Measurements from ENCODE around the gene TMEM255B.

The TMEM255B gene

DNA sequence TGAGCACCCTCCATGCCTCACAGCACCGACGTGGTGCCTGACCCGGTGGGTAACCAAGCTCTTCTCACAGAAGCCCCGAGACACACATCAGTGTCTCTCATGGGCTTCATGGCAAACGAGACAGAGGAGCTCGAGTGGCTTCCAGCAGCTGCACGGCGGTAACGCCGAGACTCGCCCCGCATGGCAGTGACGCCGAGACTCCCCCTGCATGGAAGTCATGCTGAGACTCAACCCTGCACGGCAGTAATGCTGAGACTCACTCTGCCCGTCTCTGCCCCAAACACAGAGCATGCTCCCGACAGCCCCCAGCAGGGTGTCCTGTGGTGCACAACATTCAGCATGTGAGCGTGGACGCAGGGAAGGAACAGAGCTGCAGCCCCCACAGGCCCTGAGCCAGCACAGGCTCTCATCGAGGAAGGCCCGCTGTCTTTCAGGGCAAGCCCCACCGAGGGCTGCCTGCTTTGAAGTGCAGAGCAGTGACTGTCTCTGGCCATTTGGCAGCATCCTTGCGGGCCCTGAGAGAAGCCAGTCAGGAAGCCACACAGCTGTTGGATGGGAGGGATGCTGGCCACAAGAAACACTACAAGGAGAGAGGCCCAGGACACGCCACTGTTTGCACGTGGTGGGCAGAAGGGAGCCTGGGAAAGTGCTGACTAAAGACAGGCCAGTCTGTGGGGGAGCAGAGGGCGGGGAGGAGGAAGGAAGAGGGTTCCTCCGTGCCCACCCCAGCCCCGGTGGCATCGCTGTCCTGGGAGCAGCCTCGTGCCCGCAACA is 95.4 kb downstream of the TMEM255B start:
- no peak overlapping the region for H3K4me3 Mint-ChIP-seq
- no peak overlapping the region for H3K27ac Mint-ChIP-seq
- ATAC-seq (peak; percentile 21), DNase-seq (no peak)
- H3K4me1 Mint-ChIP-seq: peaks cover 12% of the 10 kb centered on the region
- peaks cover 11% of the 10 kb centered on the region for H3K9me3 Mint-ChIP-seq
- H3K27me3 Mint-ChIP-seq: peaks cover 8% of the 10 kb centered on the region
- H3K36me3 Mint-ChIP-seq (ENCODE audit: low read depth): no peaks in the 10 kb centered on the region

GRCh38 chr13:113855012-113855921 is 96.2 kb downstream of the TMEM255B start:
- DNase-seq: no peak
- H3K9me3 Mint-ChIP-seq: peaks cover 11% of the 10 kb centered on the region
- peaks cover 8% of the 10 kb centered on the region for H3K27me3 Mint-ChIP-seq
- no peak overlapping the region for H3K27ac Mint-ChIP-seq
- no peak overlapping the region for H3K4me3 Mint-ChIP-seq
- ATAC-seq: no peak
- peaks cover 12% of the 10 kb centered on the region for H3K4me1 Mint-ChIP-seq
- H3K36me3 Mint-ChIP-seq (ENCODE audit: low read depth): no peaks in the 10 kb centered on the region

- Mint-ChIP-seq H3K27me3 (peaks cover 9% of the 10 kb centered on the region), H3K9me3 (peaks cover 11% of the 10 kb centered on the region), H3K36me3 (ENCODE audit: low read depth) (no peaks in the 10 kb centered on the region), H3K4me1 (peaks cover 12% of the 10 kb centered on the region), H3K27ac (no peak overlapping the region), H3K4me3 (no peak overlapping the region)
- ATAC-seq (no peak), DNase-seq (no peak)
These were observed 97.1 kb downstream of the TMEM255B start for GRCh38 chr13:113855931-113856715.

GRCh38 chr13:113856716-113857065 is 97.7 kb downstream of the TMEM255B start:
- Mint-ChIP-seq H3K9me3 (peaks cover 11% of the 10 kb centered on the region), H3K27me3 (peaks cover 14% of the 10 kb centered on the region), H3K27ac (no peak overlapping the region), H3K4me3 (no peak overlapping the region), H3K36me3 (ENCODE audit: low read depth) (no peaks in the 10 kb centered on the region), H3K4me1 (peaks cover 13% of the 10 kb centered on the region)
- ATAC-seq: no peak
- no peak for DNase-seq

DNA sequence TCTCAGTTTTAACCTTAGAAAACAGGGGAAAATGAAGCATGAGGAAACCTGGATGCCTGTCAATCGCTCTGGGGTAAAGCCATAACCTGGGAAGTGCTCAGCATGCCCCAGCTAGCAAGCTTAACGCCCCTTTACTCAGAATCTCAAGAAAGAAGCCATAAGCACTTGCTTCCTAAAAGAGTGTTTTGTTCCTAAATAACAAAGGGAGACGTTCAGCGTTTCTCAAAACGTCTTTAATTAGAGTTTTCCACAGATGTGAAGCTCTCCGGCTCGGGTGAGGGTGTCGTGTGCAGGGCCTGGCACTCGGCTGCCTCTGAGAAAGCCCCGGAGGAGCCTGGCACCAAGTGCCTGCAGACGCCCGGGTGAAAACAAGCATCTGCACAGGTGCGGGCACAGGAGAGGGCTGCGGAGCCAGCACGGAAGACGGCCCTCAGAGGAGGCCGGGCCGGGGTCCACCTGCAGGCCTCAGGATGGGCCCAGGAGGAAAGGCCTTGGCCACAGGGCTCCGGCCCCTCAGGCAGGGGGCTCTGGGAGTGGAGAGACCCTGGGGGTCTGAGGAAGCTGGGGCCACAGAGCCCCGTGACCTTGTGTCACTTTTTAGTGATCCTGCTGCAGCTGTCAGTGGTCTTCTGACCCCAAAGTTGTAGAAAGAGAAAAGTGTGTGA is 98.6 kb downstream of the TMEM255B start:
- Mint-ChIP-seq H3K27me3 (peaks cover 24% of the 10 kb centered on the region), H3K36me3 (ENCODE audit: low read depth) (no peaks in the 10 kb centered on the region), H3K4me1 (peaks cover 16% of the 10 kb centered on the region), H3K9me3 (peaks cover 11% of the 10 kb centered on the region), H3K27ac (no peak overlapping the region), H3K4me3 (no peak overlapping the region)
- DNase-seq: no peak
- no peak for ATAC-seq

DNA sequence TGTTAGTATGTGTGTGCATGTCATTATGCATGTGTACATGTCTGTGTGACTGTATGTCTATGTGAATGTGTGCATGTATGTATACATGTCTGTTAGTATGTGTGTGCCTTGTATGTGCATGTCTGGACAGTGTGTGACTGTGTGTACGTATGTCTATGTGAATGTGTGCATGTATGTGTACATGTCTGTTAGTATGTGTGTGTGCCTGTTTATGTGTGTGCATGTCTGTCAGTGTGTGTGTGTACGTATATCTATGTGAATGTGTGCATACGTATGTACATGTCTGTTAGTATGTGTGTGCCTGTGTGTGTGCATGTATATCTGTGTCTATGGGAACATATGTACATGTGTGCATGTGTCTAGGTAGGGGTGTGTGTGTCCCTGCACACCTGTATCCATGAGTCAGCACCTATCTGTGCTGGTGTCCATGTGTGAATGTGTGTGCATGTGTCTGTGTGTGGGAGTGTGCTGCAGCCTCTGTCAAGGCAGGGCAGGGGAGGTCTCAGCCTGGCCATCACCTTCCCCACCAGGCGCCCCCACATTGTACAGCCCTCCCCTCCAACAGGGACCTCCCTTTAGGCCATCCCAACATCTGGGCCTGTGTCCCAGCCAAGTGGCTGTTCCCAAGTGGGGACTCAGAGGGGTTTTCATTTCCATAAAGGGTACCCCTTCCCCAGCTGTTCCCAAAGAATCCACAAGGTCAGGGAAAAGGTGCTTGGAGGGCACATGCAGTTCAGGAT is 100.5 kb downstream of the TMEM255B start:
- peaks cover 21% of the 10 kb centered on the region for H3K27me3 Mint-ChIP-seq
- no peaks in the 10 kb centered on the region for H3K36me3 Mint-ChIP-seq (ENCODE audit: low read depth)
- peaks cover 11% of the 10 kb centered on the region for H3K9me3 Mint-ChIP-seq
- no peak overlapping the region for H3K27ac Mint-ChIP-seq
- ATAC-seq (no peak), DNase-seq (no peak)
- no peak overlapping the region for H3K4me3 Mint-ChIP-seq
- peaks cover 16% of the 10 kb centered on the region for H3K4me1 Mint-ChIP-seq

- DNase-seq (no peak), ATAC-seq (no peak)
- H3K9me3 Mint-ChIP-seq: peaks cover 11% of the 10 kb centered on the region
- peak overlapping the region; percentile 20 for H3K4me3 Mint-ChIP-seq
- peaks cover 10% of the 10 kb centered on the region for H3K4me1 Mint-ChIP-seq
- H3K27ac Mint-ChIP-seq: no peak overlapping the region
- peaks cover 27% of the 10 kb centered on the region for H3K27me3 Mint-ChIP-seq
- H3K36me3 Mint-ChIP-seq (ENCODE audit: low read depth): no peaks in the 10 kb centered on the region
These were observed 101.1 kb downstream of the TMEM255B start for GRCh38 chr13:113860051-113860664.

- ATAC-seq: no peak
- peaks cover 34% of the 10 kb centered on the region for H3K27me3 Mint-ChIP-seq
- peaks cover 11% of the 10 kb centered on the region for H3K9me3 Mint-ChIP-seq
- DNase-seq: no peak
- H3K27ac Mint-ChIP-seq: no peak overlapping the region
- no peaks in the 10 kb centered on the region for H3K36me3 Mint-ChIP-seq (ENCODE audit: low read depth)
- H3K4me3 Mint-ChIP-seq: peak overlapping the region; percentile 20
- H3K4me1 Mint-ChIP-seq: peaks cover 10% of the 10 kb centered on the region
These were observed 101.8 kb downstream of the TMEM255B start for GRCh38 chr13:113860665-113861432.

DNA sequence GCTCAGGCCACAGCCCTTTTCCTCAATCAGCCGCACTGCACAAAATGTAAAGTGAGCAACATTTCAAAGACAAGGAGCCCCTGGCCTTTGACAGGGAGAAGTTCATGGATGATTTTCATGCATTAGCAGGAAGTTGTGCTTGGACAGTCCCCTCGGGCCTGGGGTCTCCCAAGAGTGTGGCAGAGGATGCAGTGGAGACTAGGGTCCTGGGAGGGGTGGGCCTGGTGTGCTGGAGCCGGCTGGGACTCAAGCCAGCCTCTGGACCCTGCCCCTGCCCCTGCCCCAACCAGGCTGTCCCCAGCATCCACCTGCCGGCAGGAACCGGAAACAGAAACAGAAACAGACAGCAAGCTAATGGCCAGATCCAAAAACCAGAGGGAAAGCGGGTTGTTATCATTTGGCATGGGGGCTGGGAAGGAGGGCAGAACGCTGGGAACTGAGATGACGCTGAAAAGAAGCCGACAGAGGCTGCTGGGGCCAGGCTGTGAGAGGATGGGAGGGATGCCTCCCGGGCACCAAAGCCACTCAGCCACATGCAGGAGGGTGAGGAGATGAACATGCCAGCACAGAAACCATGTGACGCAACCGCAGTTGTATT is 102.5 kb downstream of the TMEM255B start:
- Mint-ChIP-seq H3K36me3 (ENCODE audit: low read depth) (no peaks in the 10 kb centered on the region), H3K4me3 (no peak overlapping the region), H3K9me3 (peaks cover 11% of the 10 kb centered on the region), H3K4me1 (peaks cover 10% of the 10 kb centered on the region), H3K27ac (no peak overlapping the region), H3K27me3 (peaks cover 40% of the 10 kb centered on the region)
- DNase-seq (no peak), ATAC-seq (no peak)

- DNase-seq: no peak
- Mint-ChIP-seq H3K27me3 (peaks cover 43% of the 10 kb centered on the region), H3K36me3 (ENCODE audit: low read depth) (no peaks in the 10 kb centered on the region), H3K27ac (no peak overlapping the region), H3K4me1 (peaks cover 10% of the 10 kb centered on the region), H3K4me3 (peak overlapping the region; percentile 50), H3K9me3 (peaks cover 11% of the 10 kb centered on the region)
- ATAC-seq: no peak
These were observed 103.3 kb downstream of the TMEM255B start for GRCh38 chr13:113862191-113862930.

- Mint-ChIP-seq H3K36me3 (ENCODE audit: low read depth) (no peaks in the 10 kb centered on the region), H3K9me3 (peaks cover 11% of the 10 kb centered on the region), H3K4me1 (peaks cover 10% of the 10 kb centered on the region), H3K4me3 (peak overlapping the region; percentile 43), H3K27me3 (peaks cover 47% of the 10 kb centered on the region), H3K27ac (no peak overlapping the region)
- DNase-seq (no peak), ATAC-seq (no peak)
These were observed 104.0 kb downstream of the TMEM255B start for GRCh38 chr13:113862931-113863523.

Measured in activated naive CD8-positive, alpha-beta T cell treated with anti-CD3 and anti-CD28 coated beads, Interleukin-2, amount 50 U/mL, for 24 hours (primary cell).